ENCODE data around the gene FAM234A.

The FAM234A gene

GRCh38 chr16:283033-283805 lies 48.6 kb downstream of the FAM234A start, which contains the start of gene PDIA2:
PDIA2 (plus strand) TSS chr16:283164; CDS start chr16:283170, 6 bp downstream.
- DNase-seq: no peak

- DNase-seq: no peak
Observed at GRCh38 chr16:284204-285120, 49.8 kb downstream of the FAM234A start.

- no peak for DNase-seq
Observed at GRCh38 chr16:285146-286055, 50.8 kb downstream of the FAM234A start.

DNA sequence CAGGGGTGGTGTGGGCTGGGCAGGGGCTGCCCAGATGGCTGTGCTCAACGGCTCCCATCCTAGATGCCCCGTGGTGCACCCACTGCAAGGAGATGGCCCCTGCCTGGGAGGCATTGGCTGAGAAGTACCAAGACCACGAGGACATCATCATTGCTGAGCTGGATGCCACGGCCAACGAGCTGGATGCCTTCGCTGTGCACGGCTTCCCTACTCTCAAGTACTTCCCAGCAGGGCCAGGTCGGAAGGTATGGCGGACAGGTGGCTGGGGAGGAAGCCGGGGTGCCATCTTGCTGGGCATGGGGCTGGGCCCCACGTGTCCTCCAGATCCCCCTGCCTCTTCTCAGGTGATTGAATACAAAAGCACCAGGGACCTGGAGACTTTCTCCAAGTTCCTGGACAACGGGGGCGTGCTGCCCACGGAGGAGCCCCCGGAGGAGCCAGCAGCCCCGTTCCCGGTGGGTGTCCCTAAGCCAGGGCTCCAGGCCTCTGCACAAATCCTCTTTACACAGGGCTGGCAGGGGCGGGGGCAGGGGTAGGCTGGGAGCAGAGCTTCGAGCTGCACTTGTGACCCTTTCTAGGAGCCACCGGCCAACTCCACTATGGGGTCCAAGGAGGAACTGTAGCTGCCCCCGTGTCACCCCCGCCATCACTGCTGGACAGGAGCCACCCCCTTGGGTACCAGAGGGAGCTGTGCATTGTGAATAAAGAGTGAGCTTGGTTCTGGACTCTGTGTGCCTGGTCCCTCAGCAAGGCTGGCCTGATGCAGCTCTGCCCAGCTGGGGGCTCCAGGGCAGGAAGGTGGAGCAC lies 52.1 kb downstream of the FAM234A start:
- DNase-seq: no peak

- no peak for DNase-seq
Observed at GRCh38 chr16:287298-287811, 52.7 kb downstream of the FAM234A start.

- no peak for DNase-seq
Observed at GRCh38 chr16:287981-288920, 53.6 kb downstream of the FAM234A start.

- DNase-seq: no peak
Observed at GRCh38 chr16:289395-289997, 54.9 kb downstream of the FAM234A start.

DNA sequence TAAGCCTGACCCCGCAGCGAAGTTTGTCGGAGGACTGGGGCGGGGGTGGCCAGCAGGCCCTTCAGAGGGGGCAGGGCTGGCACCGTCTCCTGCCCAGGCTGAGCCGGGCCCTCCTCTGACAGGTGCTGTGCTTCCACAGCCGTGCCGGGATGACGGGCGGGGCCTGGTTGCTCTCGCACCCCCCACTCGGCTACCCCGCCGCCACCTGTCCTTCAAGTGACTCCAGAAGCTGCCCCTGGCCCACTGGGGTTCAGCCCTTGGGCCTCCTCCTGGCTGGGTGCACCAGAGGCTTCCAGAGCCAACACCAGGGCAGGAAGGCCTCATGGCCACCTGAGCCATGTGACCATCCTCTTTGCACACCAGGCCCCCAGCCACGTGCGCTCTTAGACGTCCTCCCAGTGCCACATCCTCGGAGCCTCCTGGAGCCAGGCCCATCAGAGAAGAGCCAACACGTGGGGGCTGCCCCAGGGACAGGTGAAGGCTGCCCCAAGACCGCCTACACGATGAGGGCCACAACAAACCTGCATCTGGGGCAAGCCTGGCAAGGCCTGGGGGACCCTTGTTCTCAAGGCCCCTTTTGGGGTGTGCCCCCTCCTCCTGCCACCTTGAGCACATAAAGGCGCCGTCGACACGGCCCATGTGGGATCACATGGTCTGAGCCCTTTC lies 55.5 kb downstream of the FAM234A start:
- no peak for DNase-seq

DNA sequence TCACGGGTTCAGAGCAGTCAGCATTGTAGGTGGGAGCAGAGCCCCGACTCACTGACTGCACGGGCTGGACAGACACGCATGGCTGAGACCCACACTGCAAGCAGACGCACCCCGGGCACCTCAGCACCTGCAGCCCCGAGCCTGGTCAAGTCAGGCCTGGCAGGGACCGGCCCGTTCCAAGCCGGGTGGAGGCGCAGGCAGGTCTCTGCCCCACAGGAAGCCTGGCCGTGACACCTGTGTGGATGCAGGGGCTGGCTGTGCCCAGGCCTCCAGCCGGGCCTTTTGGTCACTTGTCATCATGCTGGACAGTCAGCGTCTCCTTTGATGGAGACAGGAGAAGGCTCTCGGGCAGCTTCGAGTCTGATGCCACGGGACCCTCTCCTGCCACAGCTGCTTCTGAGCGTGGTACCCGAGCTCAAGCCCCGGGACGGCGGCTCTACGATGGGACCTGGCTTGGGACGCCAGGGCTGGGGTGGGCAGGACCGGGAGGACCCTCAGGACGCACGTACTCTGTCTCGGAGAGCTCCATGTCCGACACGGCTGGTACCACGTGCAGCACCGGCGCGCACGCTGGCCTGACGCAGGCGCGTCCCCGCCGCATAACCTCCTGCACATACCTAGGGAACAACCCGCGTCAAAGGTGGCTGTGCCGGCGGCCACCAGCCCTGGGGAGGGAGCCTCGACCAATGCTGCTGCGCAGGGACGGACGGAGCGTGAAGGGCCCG lies 56.2 kb downstream of the FAM234A start:
- no peak for DNase-seq

- no peak for DNase-seq
Observed at GRCh38 chr16:291539-291938, 56.9 kb downstream of the FAM234A start.

DNA sequence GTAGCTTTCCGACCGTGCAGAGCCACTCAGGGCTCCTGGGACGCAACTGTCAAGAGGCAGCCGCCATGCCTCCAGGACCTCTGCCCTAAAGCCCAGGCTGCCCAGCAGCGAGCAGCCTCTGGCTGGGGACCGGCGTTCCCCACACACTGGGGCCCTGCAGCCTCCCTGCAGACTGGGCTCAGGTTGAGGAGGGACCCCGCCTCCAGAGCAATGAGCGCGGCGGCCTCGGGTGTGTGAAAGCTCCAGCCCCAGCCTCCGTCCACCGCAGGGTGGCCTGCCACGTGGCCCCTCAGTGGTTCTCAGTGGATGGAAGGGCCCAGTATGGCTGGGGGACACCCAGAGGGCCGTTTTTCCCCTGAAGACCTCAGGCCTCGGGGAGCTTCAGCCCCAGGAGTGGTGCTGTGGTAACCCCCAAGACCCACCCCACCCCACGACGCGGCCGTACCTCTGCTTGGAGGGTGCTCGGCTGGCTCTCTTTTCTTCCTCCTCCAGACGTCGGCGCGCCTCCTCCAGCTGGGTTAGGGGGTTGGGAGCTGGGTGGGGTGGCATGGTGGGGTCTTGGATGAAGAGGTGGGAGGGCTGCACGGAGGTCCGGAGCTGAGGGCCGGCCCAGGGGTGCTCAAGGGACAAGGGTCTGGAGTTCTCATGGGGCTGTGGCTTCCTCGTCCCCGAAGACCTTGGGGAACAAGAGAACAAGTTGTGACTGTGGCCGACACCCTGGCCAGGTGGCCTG lies 58.6 kb downstream of the FAM234A start:
- DNase-seq: no peak

DNA sequence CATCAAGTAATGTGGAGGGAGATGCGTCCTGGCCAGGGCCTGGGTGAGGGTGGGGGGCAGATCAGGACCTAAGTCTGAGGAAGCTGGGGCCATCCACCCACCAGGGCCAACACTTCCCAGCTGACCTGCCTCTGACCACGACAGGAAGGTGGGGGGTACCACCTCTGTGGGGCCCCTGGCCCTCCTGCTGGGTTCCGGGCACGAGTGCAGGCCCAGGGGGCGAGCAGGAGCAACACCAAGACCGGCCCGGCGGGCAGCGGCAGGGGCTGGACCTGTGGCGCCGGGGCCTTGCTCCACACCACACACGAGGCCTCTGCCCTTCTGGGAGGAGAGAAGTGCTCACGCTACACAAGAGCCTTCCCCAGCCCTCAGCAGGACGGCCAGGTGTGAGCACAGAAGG lies 61.7 kb downstream of the FAM234A start:
- DNase-seq: no peak

DNA sequence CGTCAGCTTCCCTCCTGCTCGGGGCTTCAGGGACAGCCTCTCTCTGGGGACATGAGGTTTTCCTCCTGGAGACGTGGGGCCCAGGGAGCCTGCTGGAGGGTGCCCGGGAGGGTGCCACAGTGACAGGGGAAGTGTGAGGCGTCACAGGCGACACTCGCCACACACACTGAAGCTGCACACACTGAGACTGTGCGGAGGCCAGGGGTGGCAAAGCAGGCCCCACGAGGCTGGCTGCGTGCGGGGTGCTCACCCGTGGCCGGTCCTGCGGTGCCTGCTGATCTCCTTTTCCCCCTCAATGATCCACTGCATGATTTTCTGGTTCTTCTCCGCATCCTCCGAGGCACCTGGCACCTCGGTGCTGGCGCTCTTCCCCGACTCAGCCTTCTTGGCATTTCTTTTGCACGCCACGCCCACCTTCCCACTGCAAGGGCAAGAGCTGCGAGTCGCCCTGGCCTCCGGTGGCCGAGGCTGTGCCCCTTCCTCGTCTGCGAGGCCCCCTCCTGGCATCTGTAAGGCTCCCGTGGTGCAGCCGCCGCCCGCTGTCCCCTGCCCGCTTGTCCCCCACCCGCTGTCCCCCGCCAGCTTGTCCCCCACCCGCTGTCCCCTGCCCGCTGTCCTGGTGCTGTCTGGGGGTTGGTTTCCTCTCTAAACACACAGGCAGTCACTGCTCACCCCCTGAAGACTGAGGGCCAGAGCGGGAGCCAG lies 62.3 kb downstream of the FAM234A start:
- DNase-seq: no peak

DNA sequence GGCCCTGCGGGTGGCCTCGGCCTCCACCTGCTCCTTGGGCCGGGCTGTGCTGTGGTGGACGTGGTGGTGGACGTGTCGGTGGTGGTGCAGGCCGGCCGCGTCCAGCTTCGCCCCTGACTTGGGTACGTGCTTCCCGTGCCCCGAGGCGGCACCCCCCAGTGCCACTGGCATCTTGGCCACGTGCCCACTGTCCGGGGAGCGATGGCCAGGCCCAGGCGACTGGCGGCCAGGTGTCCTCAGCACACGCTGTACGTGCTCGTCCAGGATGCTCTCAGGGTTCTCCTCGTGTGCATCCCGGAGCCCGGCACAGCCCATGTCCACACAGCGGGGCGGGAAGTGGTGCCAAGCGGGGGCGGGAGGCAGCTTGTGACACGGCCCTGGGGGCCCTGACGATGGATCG lies 63.2 kb downstream of the FAM234A start:
- no peak for DNase-seq

- DNase-seq: no peak
Observed at GRCh38 chr16:301235-301634, 66.6 kb downstream of the FAM234A start.

DNA sequence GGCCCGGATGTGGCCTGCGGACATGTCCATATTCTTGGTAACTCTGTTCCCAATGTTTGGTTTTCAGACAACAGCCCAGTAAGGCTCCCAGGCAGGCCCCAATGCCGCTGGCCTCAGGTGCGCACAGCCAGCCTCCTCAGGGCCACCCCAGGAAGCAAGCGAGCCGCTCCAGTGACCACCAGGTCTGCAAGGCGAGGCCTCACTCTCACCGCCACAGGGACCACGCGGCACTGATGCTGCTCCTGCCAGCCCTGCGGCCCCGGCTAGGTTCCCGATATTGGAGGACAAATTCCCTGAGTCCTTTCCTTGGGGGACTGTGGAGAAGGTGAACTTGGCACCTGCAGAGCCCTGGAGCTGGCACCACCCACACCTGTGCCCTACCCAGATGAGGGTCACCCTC lies 67.3 kb downstream of the FAM234A start:
- no peak for DNase-seq

GRCh38 chr16:303760-304505 lies 69.3 kb downstream of the FAM234A start:
- no peak for DNase-seq
